ENCODE measurements around the gene ATP1A1.

GRCh38 chr1:116436611-116436970 is 63.5 kb downstream of the ATP1A1 start:
- TF ChIP-seq HDGF (IDR thresholded peaks at IDR 0.05) (no peak), CTCF (IDR thresholded peaks at IDR 0.05 in 2 of 3, conservative IDR thresholded peaks at IDR 0.05 in 1 of 3; ENCODE audit: insufficient read depth in 2 of 3, low read depth in 1 of 3, low read length in 3 of 3) (no peak)
